GM18873 (cell line): ENCODE data around the gene ZMIZ2.

ENCODE experiments used
- ATAC-seq: cut with Tn5 transposase; IDR thresholded peaks from one replicate; pipeline ENCODE4 v1.9.1; 2021; ENCODE audit warnings: mild to moderate bottlenecking, moderate library complexity, moderate number of reproducible peaks; ENCODE audit not compliant: unreplicated experiment, low FRiP score

The ZMIZ2 gene

GRCh38 chr7:44754802-44755697 is 6.4 kb downstream of the ZMIZ2 start:
- ATAC-seq: no peak

- no peak for ATAC-seq
Measured at GRCh38 chr7:44755698-44756627, 7.3 kb downstream of the ZMIZ2 start.

GRCh38 chr7:44756904-44757303 is 8.3 kb downstream of the ZMIZ2 start:
- no peak for ATAC-seq

GRCh38 chr7:44757311-44757710 is 8.7 kb downstream of the ZMIZ2 start:
- no peak for ATAC-seq

GRCh38 chr7:44757739-44758138 is 9.1 kb downstream of the ZMIZ2 start:
- ATAC-seq: no peak

- no peak for ATAC-seq
Measured at GRCh38 chr7:44759246-44759645, 10.6 kb downstream of the ZMIZ2 start.

GRCh38 chr7:44760034-44760580 is 11.5 kb downstream of the ZMIZ2 start:
- ATAC-seq: no peak

GRCh38 chr7:44761207-44762161 is 12.8 kb downstream of the ZMIZ2 start:
- ATAC-seq: no peak

GRCh38 chr7:44762300-44762699 is 13.7 kb downstream of the ZMIZ2 start:
- ATAC-seq: no peak

- ATAC-seq: no peak
Measured at GRCh38 chr7:44762726-44763522, 14.3 kb downstream of the ZMIZ2 start.

- no peak for ATAC-seq
Measured at GRCh38 chr7:44764081-44764480, 15.4 kb downstream of the ZMIZ2 start.

- no peak for ATAC-seq
Measured at GRCh38 chr7:44764665-44765578, 16.3 kb downstream of the ZMIZ2 start.

- no peak for ATAC-seq
Measured at GRCh38 chr7:44765579-44766415, 17.1 kb downstream of the ZMIZ2 start.

GRCh38 chr7:44766416-44766801 is 17.8 kb downstream of the ZMIZ2 start:
- no peak for ATAC-seq

- no peak for ATAC-seq
Measured at GRCh38 chr7:44767134-44767911, 18.7 kb downstream of the ZMIZ2 start.

- ATAC-seq: no peak
Measured at GRCh38 chr7:44767912-44768627, 19.4 kb downstream of the ZMIZ2 start.
